Measurements from ENCODE around the gene SETD2.

DNA sequence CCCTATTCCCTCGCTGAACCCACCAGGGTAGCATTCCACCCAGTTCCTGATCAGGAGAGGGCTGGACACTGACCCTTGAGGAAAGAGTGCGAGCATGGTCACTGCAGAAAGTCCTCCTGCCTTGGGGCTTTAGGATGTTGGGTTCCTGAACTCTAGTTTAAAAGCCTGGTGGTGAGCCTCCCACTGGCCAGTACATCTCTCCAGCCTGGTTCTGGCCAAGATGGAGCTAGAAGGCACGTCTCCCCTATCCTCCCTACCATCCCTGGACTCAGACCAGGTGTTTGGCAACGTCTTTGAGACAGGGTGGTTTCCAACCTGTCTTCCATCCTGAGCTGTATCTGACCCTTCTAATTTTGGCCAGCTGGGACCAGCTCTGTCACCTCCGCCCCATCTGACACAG is 153.0 kb downstream of the SETD2 start:
- no peak for TF ChIP-seq CTCF (conservative IDR thresholded peaks at IDR 0.05; ENCODE audit: low read length)
- no peak for TF ChIP-seq EZH2phosphoT487 (IDR thresholded peaks at IDR 0.05; ENCODE audit: borderline replicate concordance, low read depth, low read length)
